ENCODE data around the gene TDP1. TPM values are rescaled to one million over a fixed set of nuclear protein-coding genes. Genes with fewer than 3 reads are reported as not detected.
"Not testable (repeated sequence)": the region's sequence is repeated elsewhere in the genome, so short reads cannot be mapped to it uniquely, and the experiment has no call there.

The TDP1 gene
- total RNA-seq, 1 donor from 2014 or later, result 75.6 TPM

DNA sequence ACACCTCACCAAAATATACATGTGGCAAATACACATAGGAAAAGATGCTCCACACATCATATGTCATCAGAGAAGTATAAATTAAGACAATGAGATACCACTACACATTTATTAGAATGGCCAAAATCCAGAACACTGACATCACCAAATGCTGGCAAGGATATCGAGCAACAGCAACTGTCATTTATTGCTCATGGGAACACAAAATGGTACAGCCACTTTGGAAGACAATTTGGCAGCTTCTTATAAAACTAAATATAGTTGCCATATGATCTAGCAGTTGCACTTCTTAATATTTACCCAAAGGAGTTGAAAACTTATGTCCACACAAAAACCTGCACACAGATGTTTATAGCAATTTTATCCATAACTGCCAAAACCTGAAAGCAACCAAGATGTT is 99.1 kb downstream of the TDP1 start:
- intact Hi-C loops (cut with micrococcal nuclease), result no loop called here
- no peak overlapping the region for H3K4me3 Mint-ChIP-seq
- no peak overlapping the region for H3K27ac Mint-ChIP-seq
- H3K4me1 Mint-ChIP-seq, result peaks cover 7% of the 10 kb centered on the region
- peaks cover 62% of the 10 kb centered on the region for H3K27me3 Mint-ChIP-seq
- H3K36me3 Mint-ChIP-seq (ENCODE audit: low read depth), result no peaks in the 10 kb centered on the region
- no peaks in the 10 kb centered on the region for H3K9me3 Mint-ChIP-seq
- no peak for DNase-seq

DNA sequence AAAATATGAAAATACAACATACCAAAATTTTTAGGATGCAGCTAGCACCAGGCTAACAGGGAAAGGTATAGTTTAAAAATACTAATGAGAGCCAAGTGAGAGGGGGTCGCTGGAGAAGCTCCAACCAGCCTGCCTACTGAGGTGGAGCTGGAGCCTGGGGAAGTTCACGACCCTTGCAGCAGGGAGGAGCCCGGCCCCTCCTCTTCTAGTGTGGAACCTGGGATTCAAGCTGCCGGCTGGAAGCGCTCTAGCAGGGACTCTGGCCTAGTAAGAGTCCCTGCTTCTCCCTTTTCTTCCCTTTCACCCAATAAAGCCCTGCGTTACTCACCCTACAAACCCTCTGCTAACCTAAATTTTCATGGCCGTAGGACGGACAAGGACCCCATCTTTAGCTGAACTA is 101.1 kb downstream of the TDP1 start:
- DNase-seq, result no peak
- H3K4me3 Mint-ChIP-seq, result no peak overlapping the region
- no peaks in the 10 kb centered on the region for H3K36me3 Mint-ChIP-seq (ENCODE audit: low read depth)
- peaks cover 9% of the 10 kb centered on the region for H3K4me1 Mint-ChIP-seq
- H3K27me3 Mint-ChIP-seq, result peaks cover 66% of the 10 kb centered on the region
- no peaks in the 10 kb centered on the region for H3K9me3 Mint-ChIP-seq
- H3K27ac Mint-ChIP-seq, result no peak overlapping the region
- intact Hi-C loops (cut with micrococcal nuclease), result no loop called here

DNA sequence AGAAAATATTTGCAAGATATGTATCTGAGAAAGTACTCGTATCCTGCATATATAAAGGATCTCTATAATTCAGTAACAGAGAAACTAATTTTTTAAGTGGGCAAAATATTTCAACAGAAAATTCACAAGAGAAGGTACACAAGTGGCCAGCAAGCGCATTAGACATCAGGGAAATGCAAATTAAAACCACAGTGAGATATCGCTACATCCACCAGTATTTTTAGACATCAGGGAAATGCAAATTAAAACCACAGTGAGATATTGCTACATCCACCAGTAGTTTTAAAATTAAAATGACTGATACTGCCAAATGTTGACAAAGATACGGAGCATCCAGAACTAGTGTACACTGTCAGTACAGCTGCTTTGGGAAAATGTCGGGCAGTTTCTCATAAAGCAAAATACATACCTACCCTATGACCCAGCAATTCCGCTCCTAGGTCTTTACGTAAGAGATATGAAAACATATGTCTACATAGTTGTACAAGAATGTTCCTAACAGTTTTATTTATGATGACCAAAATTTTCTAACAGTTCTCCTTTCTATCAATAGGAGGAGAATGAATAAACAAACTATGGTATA is 103.2 kb downstream of the TDP1 start:
- Mint-ChIP-seq H3K27ac (no peak overlapping the region), H3K36me3 (ENCODE audit: low read depth) (no peaks in the 10 kb centered on the region), H3K27me3 (peaks cover 67% of the 10 kb centered on the region), H3K9me3 (no peaks in the 10 kb centered on the region), H3K4me3 (peak overlapping the region; percentile 78), H3K4me1 (peaks cover 16% of the 10 kb centered on the region)
- no peak for DNase-seq
- intact Hi-C loops (cut with micrococcal nuclease), result no loop called here

DNA sequence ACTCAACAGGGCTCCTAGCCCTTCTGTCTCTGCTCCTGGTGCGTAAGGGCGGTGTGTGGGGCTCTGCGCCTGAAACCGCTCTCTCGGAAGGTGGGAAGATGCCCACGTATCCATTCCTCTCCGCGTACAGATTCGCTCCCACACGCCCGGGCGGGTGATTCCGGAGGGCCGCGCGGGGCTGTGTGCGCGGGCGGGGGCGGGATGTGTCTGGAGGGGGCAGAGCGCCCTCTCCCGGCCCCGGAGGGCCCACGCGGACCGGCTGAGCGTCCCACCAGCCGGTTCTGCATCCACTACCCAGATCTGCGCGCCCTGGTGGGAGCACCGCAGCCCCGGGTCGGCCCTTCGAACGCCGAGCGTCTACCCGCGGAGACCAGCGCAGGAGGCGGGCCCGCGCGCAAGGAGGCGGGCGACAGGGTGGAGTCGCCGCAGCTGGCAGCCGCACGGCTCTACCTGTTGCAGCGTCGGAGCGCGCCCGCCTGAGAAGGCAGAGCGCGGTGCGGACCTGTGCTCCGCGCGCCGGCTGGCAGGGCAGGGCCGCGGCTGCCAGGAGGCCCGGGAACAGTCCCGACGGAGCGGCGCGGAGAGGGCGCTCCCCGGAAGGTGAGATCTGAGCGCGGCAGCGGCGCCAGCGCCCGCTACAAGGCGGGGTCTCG is 104.7 kb downstream of the TDP1 start:
- Mint-ChIP-seq H3K9me3 (no peaks in the 10 kb centered on the region), H3K4me3 (peak overlapping the region; percentile 78), H3K27me3 (peaks cover 67% of the 10 kb centered on the region), H3K36me3 (ENCODE audit: low read depth) (no peaks in the 10 kb centered on the region), H3K4me1 (peaks cover 16% of the 10 kb centered on the region), H3K27ac (no peak overlapping the region)
- intact Hi-C loops (cut with micrococcal nuclease), result loop anchor here (1.0 to 2.0 kb wide), 3 partner anchors 87 to 120 kb away; partner anchors contain the start of genes EFCAB11 and TDP1
- DNase-seq, result peak; percentile 88

DNA sequence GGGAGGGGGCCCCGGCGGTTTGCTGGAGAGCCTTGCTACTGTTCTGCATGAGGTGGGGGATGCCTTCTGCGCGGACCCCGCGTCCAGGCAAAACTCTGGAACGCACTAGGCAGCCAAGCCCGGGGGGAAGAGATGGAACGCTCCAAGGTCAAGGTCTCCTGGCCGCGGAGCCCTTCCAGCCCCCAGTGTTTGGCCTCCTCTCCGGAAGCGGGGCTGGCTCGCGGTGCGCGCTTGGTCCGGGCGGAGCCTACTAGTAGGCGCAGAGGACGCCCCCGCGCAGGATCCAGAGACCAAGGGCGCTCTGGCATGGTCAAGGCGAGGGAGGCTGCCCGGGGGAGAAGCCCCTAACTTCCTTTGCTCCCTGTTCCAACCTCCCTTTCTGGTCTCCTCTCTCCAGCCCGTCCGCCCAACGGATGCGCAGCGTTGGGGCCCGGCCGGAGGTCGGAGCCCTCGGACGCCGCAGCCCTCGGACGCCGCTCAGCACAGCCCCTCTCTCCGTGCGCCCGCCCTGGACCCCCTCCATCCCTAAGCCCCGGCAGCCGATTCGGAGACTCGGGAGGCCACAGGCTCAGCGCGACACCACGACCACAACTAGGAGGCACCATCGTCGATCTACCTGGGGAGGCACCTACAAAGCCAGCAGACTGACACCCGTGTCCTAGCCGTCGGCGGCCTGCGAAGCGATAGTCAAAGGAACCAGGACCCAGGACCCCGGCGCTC is 105.4 kb downstream of the TDP1 start:
- H3K27ac Mint-ChIP-seq, result no peak overlapping the region
- intact Hi-C loops (cut with micrococcal nuclease), result loop anchor here (1.0 to 2.0 kb wide), 3 partner anchors 88 to 120 kb away; partner anchors contain the start of genes EFCAB11 and TDP1

DNA sequence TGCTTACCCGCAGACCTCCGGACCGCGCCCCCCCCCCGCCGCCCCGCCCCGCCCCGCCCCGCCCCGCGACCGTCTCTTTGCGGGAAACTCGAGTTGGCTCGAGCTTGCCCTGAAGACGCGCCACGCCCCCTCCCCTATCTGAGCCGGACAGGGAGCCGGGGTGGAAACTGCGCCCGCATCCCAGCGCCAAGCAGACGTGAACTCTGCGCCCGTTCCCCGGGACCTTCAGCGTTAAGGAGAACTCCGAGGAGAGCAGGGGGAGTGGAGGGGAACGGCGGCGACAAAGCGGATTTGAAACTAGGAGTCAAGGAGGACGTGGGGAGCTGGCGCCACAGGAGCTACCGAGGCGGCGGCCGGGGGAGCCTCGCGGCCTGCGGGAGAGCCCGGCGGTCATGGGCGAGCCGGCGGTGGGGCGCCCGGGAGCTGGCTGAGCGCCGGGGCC is 106.0 kb downstream of the TDP1 start, which contains the start of gene KCNK13:
TSS of gene KCNK13 (plus strand) at position 310 of the 442 bp plus-strand sequence. CDS start 212 bp downstream, outside the sequence.
- Mint-ChIP-seq H3K9me3 (no peaks in the 10 kb centered on the region), H3K36me3 (ENCODE audit: low read depth) (no peaks in the 10 kb centered on the region), H3K4me3 (peak within 1 kb of the TSS; percentile 85), H3K4me1 (peaks cover 16% of the 10 kb centered on the region), H3K27ac (peak within 1 kb of the TSS; percentile 39), H3K27me3 (peaks cover 61% of the 10 kb centered on the region)
- peak; percentile 61 for DNase-seq
- intact Hi-C loops (cut with micrococcal nuclease), result loop anchor here (2.0 kb wide), 3 partner anchors 107 to 173 kb away; partner anchors contain the start of genes EFCAB11 and TDP1

More for the DNA sequence above, 105.4 kb downstream of the TDP1 start:
- Mint-ChIP-seq H3K4me1 (peaks cover 16% of the 10 kb centered on the region), H3K9me3 (no peaks in the 10 kb centered on the region), H3K36me3 (ENCODE audit: low read depth) (no peaks in the 10 kb centered on the region), H3K4me3 (peak overlapping the region; percentile 78), H3K27me3 (peaks cover 64% of the 10 kb centered on the region)
- peak; percentile 71 for DNase-seq

DNA sequence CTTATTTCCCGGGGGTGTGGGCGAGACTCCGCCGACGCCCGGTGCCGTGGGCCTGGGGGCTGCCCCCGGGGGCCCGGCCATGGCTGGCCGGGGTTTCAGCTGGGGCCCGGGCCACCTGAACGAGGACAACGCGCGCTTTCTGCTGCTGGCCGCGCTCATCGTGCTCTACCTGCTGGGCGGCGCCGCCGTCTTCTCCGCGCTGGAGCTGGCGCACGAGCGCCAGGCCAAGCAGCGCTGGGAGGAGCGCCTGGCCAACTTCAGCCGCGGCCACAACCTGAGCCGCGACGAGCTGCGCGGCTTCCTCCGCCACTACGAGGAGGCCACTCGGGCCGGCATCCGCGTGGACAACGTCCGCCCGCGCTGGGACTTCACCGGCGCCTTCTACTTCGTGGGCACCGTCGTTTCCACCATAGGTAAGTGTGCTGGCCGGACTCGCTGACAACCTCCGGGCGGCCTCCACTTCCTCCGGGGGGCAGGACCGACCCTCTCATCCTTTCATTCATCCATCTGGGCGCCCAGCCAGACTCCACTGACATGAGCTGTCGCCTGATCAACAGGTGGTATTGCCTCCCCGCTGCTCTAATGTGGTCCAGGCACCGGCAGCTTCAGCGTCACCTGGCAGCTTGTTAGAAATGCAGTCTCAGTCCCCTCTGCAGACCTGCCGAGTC is 106.5 kb downstream of the TDP1 start:
- peak; percentile 62 for DNase-seq
- peaks cover 58% of the 10 kb centered on the region for H3K27me3 Mint-ChIP-seq
- peak overlapping the region; percentile 81 for H3K4me3 Mint-ChIP-seq
- peaks cover 16% of the 10 kb centered on the region for H3K4me1 Mint-ChIP-seq
- intact Hi-C loops (cut with micrococcal nuclease), result loop anchor here (2.0 kb wide), 1 partner anchor 173 kb away; no protein-coding TSS in a partner anchor
- no peaks in the 10 kb centered on the region for H3K9me3 Mint-ChIP-seq
- no peaks in the 10 kb centered on the region for H3K36me3 Mint-ChIP-seq (ENCODE audit: low read depth)
- H3K27ac Mint-ChIP-seq, result peak overlapping the region; percentile 39

DNA sequence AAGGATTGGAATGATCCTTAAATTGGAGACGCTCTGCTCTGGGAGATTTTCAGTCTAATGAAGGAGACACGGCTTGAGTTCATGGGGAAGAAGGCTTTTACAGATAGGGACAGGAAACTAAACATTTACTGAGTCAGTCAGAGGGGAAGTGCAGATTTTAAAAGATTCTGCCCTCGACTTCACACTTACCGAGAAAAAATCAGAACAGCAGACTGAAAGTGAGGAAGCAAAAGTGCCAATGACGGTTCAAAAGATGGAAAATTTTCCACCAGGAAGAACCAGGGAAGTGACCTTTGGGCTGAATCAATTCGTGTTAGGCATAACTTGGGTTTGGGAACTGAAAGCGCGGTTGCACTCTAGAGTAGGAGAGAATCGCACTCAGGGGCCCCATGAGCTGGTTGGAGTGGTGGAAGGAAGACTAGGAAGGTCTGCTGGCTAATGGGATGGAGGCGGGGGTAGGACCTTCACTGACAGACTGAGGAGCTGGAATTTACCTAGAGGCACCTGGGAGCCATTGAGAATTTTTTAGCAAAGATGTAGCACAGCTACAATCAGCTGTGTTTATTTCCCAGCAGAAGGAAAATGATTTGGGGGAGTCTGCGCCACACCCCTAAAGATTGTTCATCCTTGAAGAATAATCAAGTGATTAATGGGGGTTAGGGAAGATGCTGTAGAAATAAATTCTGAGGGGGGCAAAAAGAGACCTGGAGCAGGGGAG is 107.3 kb downstream of the TDP1 start:
- peaks cover 16% of the 10 kb centered on the region for H3K4me1 Mint-ChIP-seq
- H3K27me3 Mint-ChIP-seq, result peaks cover 58% of the 10 kb centered on the region
- intact Hi-C loops (cut with micrococcal nuclease), result loop anchor here (2.0 kb wide), 1 partner anchor 172 kb away; no protein-coding TSS in a partner anchor
- no peak for DNase-seq
- H3K27ac Mint-ChIP-seq, result no peak overlapping the region
- no peaks in the 10 kb centered on the region for H3K36me3 Mint-ChIP-seq (ENCODE audit: low read depth)
- peak overlapping the region; percentile 81 for H3K4me3 Mint-ChIP-seq
- no peaks in the 10 kb centered on the region for H3K9me3 Mint-ChIP-seq

DNA sequence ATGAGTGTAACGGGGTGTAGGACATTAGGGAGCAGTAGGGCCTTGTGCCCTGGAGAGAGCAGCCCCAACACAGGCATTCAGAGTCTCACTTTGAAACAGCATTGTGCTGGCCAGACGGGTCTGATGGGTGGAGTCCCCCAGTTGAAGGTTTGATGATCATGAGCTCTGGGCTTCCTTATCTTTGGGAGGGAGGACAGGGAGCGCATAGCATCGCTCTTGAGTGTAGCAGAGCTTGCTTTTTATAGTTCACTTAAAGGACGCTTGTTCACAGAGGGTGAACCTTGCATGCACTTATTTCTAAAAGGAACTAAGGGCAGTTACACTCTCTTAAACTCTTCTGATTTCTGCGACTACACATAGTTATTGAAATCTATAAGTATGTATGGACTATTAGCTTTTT is 116.6 kb downstream of the TDP1 start:
- no peaks in the 10 kb centered on the region for H3K36me3 Mint-ChIP-seq (ENCODE audit: low read depth)

DNA sequence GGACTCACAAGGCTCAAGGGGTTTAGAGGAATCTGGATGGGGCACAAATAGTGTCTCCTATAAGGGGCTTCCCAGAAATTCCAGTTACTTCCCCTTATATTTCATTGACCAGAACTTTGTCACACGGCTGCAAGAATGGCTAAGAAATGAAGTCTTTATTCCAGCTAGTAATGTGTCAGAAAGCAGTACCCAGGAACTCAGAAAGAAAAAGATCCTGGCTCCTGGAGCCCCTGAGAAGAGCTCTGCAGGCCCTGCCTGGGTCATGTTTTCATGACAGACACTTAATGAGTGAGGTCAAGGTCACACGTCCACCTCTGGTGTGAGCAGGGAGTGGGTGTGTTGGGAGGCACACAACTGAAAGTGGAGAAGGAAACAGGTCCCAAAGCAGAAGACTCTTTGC is 123.8 kb downstream of the TDP1 start:
- intact Hi-C loops (cut with micrococcal nuclease), result no loop called here
- H3K27me3 Mint-ChIP-seq, result peaks cover 53% of the 10 kb centered on the region
- peaks cover 2% of the 10 kb centered on the region for H3K4me1 Mint-ChIP-seq
- H3K36me3 Mint-ChIP-seq (ENCODE audit: low read depth), result no peaks in the 10 kb centered on the region
- DNase-seq, result no peak
- no peak overlapping the region for H3K4me3 Mint-ChIP-seq
- H3K9me3 Mint-ChIP-seq, result no peaks in the 10 kb centered on the region
- no peak overlapping the region for H3K27ac Mint-ChIP-seq

More for the DNA sequence above, 116.6 kb downstream of the TDP1 start:
- no peak overlapping the region for H3K27ac Mint-ChIP-seq
- no peaks in the 10 kb centered on the region for H3K4me1 Mint-ChIP-seq
- no peaks in the 10 kb centered on the region for H3K9me3 Mint-ChIP-seq
- intact Hi-C loops (cut with micrococcal nuclease), result no loop called here
- H3K4me3 Mint-ChIP-seq, result no peak overlapping the region
- no peak for DNase-seq
- H3K27me3 Mint-ChIP-seq, result peaks cover 54% of the 10 kb centered on the region

DNA sequence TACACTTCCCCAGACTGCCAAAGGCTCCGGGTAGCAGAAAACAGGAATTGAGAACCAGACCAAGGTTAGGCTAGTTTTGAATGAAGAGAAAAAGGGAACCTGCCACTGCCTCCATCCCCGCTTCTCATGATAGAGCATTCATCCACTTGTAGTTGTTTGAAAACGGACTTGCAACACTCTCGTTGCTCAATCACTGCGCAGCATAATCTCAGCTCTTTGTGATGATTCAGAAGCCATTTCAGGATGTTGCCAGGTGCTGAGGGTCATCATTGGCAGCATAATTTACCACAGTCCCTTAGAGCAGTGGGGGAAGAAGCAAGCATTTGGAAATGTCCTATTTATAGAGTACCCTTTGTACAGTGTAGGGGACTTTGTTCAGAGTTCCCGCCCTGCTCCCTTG is 131.7 kb downstream of the TDP1 start:
- Mint-ChIP-seq H3K36me3 (ENCODE audit: low read depth) (no peaks in the 10 kb centered on the region), H3K4me3 (no peak overlapping the region), H3K9me3 (peaks cover 21% of the 10 kb centered on the region), H3K27me3 (peaks cover 28% of the 10 kb centered on the region), H3K27ac (no peak overlapping the region), H3K4me1 (no peaks in the 10 kb centered on the region)
- no peak for DNase-seq
- intact Hi-C loops (cut with micrococcal nuclease), result no loop called here

DNA sequence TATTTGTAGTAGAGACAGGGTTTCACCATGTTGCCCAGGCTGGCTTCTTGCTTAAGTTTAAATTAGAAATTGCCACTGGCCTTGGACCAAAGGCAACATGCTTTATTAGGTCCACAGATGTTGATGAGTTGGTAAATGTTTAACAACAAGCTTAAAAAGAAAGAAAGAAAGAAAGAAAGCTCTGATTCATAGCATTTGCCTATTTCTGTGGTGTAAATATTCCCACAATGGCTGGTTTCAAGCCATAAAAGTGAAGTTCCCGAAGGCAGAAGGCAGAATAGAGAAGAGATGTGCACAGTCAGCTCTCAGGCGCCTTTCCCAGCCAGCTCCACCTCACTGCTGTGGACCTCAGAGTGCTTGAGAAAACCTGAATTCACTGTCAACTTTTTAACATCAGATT is 132.4 kb downstream of the TDP1 start:
- Mint-ChIP-seq H3K27ac (no peak overlapping the region), H3K9me3 (peaks cover 22% of the 10 kb centered on the region), H3K36me3 (ENCODE audit: low read depth) (no peaks in the 10 kb centered on the region), H3K27me3 (peaks cover 25% of the 10 kb centered on the region), H3K4me3 (no peak overlapping the region), H3K4me1 (peaks cover 2% of the 10 kb centered on the region)
- intact Hi-C loops (cut with micrococcal nuclease), result no loop called here
- DNase-seq, result no peak

DNA sequence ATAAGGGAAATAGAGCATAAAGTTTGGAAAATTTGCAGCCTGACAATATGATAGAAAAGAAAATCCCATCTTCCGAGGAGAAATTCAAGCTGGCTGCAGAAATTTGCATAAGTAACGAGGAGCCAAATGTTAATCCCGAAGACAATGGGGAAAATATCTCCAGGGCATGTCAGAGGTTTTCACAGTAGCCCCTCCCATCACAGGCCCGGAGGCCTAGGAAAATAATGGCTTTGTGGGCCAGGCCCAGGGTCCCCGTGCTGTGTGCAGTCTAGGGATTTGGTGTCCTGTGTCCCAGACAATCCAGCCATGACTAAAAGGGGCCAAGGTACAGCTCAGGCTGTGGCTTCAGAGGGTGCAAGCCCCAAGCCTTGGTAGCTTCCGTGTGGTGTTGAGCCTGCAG is 133.8 kb downstream of the TDP1 start:
- H3K4me1 Mint-ChIP-seq, result peaks cover 11% of the 10 kb centered on the region
- DNase-seq; H3K27ac Mint-ChIP-seq; H3K36me3 Mint-ChIP-seq (ENCODE audit: low read depth); H3K4me3 Mint-ChIP-seq; intact Hi-C loops (cut with micrococcal nuclease): not testable (repeated sequence)
- H3K9me3 Mint-ChIP-seq, result peaks cover 26% of the 10 kb centered on the region
- H3K27me3 Mint-ChIP-seq, result peaks cover 16% of the 10 kb centered on the region

Measured in activated CD4-positive, alpha-beta T cell treated with anti-CD3 and anti-CD28 coated beads, Interleukin-2, amount 10 ng/mL, durations not matched to agents 24 days and 14 days (primary cell).